GM10248 (cell line): ENCODE data around the gene LRRN4.

Experiments used
- CTCF ChIA-PET: fragments of 300-600 bp; sonication (Branson Sonifier 250); formaldehyde crosslinking; extraction: SDS; loops from one replicate; lab custom pipeline; 2021; ENCODE audit warnings: antibody characterized with exemption; lab: Yijun Ruan, JAX
- POLR2A ChIA-PET: fragments of 350-650 bp; sonication (Branson Sonifier 250); formaldehyde crosslinking; extraction: SDS; loops from one replicate; lab custom pipeline; 2020; ENCODE audit warnings: antibody characterized with exemption; lab: Yijun Ruan, JAX
- DNase-seq: peaks from one replicate; pipeline ENCODE4 v3.0.0; 2012; ENCODE audit errors: extremely low spot score
- CTCF ChIP-seq: IDR thresholded peaks from 2 replicates; pipeline ENCODE4 v1.5.1; 2012; ENCODE audit warnings: mild to moderate bottlenecking, low read depth; ENCODE audit errors: extremely low read depth, missing control alignments, control extremely low read depth

The LRRN4 gene

GRCh38 chr20:6007094-6007528, 46.7 kb downstream of the LRRN4 start:
- TF ChIP-seq CTCF = no peak
- DNase-seq = no peak
- ChIA-PET CTCF (interaction anchor here (0.9 to 2.4 kb wide), 2 partner anchors 8 to 478 kb away, joined by 3 to 9 read pairs; no protein-coding TSS in a partner anchor), POLR2A (interaction anchor here (0.6 kb wide), 1 partner anchor 66 kb away, joined by 3 read pairs; no protein-coding TSS in a partner anchor)

- DNase-seq = no peak
- ChIA-PET CTCF (interaction anchor here (2.4 kb wide), 1 partner anchor 478 kb away, joined by 9 read pairs; no protein-coding TSS in a partner anchor), POLR2A (no interaction called here)
- no peak for TF ChIP-seq CTCF
Measured at GRCh38 chr20:6006603-6006949, 47.3 kb downstream of the LRRN4 start.

- ChIA-PET POLR2A (no interaction called here), CTCF (interaction anchor here (1.1 to 5.4 kb wide), 4 partner anchors 14 to 471 kb away, joined by 3 to 41 read pairs (median 3); no protein-coding TSS in a partner anchor)
- DNase-seq = no peak
- no peak for TF ChIP-seq CTCF
Measured at GRCh38 chr20:6000871-6001270, 53.0 kb downstream of the LRRN4 start.

GRCh38 chr20:5999783-6000182, 54.1 kb downstream of the LRRN4 start:
- no peak for DNase-seq
- ChIA-PET POLR2A (no interaction called here), CTCF (interaction anchor here (5.4 kb wide), 1 partner anchor 470 kb away, joined by 41 read pairs; no protein-coding TSS in a partner anchor)
- TF ChIP-seq CTCF = no peak

- TF ChIP-seq CTCF = no peak
- peak; percentile 56 for DNase-seq
- CTCF ChIA-PET = interaction anchor here (1.0 to 1.6 kb wide), 7 partner anchors 9 to 467 kb away, joined by 3 to 9 read pairs (median 4); no protein-coding TSS in a partner anchor
- POLR2A ChIA-PET = no interaction called here
Measured at GRCh38 chr20:5996765-5997164, 57.1 kb downstream of the LRRN4 start.

- POLR2A ChIA-PET = no interaction called here
- CTCF ChIA-PET = interaction anchor here (0.7 to 1.2 kb wide), 3 partner anchors 10 to 463 kb away, joined by 3 to 4 read pairs (median 3); no protein-coding TSS in a partner anchor
- no peak for TF ChIP-seq CTCF
- no peak for DNase-seq
Measured at GRCh38 chr20:5991623-5992441, 62.0 kb downstream of the LRRN4 start.
